Right renal cortex interstitium (tissue), 3 donors: ENCODE measurements around the gene GTPBP8. TPM values are rescaled to one million over a fixed set of nuclear protein-coding genes. Genes with fewer than 3 reads are reported as not detected.

Experiments used
- polyA plus RNA-seq, 3 donors: library from polyadenylated mRNA; unstranded; fragments of 120-200 nt; gene quantifications; one replicate each; pipeline ENCODE4 v1.2.1, GENCODE V29; 2013; ENCODE audit not compliant: insufficient read length in 3 of 3

GTPBP8 gene
- polyA plus RNA-seq, 3 donors: 20.3 to 25.7 (median 24.6) TPM

Other genes starting within 250 kb of the GTPBP8 start
- not detected for gene CD200R1L, start 144.1 kb upstream of the GTPBP8 start, polyA plus RNA-seq
- 1 to 10 TPM in 2 of 3 donors, under 1 TPM in 1; 0.90 to 1.3 (median 1.2) TPM for gene CD200R1, start 15.9 kb upstream of the GTPBP8 start, polyA plus RNA-seq
- 10 to 100 TPM; 18.9 to 24.0 (median 23.9) TPM for gene BOC, start 220.6 kb downstream of the GTPBP8 start, polyA plus RNA-seq